ENCODE data around the gene DRAM1.
A peak's percentile ranks its signal among the peaks of the same experiment; 100 is the strongest.
"Not testable (repeated sequence)": the region's sequence is repeated elsewhere in the genome, so short reads cannot be mapped to it uniquely, and the experiment has no call there.

Gene DRAM1, protein sequence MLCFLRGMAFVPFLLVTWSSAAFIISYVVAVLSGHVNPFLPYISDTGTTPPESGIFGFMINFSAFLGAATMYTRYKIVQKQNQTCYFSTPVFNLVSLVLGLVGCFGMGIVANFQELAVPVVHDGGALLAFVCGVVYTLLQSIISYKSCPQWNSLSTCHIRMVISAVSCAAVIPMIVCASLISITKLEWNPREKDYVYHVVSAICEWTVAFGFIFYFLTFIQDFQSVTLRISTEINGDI

DNA sequence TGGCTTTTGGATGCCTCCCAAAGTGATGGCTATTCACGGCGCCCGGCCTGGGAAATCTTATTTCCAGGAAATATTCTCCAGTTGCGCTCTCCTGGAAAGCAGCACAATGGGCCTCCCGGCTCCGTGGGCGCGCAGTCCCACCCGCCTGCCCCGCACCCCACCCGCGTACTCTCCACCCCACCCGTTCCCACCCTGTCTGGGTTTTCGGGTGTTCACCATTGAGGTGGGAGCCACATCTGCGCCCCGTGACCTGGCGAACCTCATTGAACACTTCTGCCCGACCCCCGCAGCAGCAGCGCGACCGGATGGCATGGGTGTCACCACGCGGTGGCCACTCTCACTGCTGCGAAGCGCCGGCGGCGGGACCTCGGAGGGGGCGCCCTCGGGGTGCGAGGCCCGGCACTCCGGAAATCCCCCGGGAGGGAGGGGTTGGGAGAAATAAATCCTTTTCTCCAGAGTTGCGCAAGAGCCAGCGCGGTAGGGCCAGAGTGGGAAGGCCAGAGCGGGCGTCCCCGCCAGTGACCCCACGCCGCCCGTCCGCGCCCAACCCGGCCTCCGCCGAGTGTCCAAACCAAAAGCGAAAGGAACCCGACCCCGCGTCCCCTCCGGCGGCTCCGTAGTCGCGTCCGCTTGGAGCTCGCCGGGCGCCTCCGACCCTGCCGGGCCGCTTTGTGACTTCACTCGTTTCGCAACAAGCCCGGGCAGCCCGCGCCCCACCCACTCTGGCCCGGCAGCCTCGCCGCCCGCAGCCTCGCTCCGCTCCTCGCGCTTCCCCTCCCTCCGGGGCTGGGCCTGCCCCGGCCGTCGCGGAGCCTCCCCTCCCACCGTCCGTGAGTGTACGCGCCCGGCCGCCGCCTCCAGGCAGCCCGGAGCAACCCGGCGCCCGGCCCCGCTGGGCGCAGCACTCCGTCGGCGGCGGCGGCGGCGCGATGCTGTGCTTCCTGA lies at the start of gene DRAM1:
Gene DRAM1, plus strand, starts transcription at position 720 of the 945 bp plus-strand sequence. Its CDS starts 210 bp downstream, at position 930.
- DNase-seq (ENCODE audit: low spot score): peak; percentile 95

DNA sequence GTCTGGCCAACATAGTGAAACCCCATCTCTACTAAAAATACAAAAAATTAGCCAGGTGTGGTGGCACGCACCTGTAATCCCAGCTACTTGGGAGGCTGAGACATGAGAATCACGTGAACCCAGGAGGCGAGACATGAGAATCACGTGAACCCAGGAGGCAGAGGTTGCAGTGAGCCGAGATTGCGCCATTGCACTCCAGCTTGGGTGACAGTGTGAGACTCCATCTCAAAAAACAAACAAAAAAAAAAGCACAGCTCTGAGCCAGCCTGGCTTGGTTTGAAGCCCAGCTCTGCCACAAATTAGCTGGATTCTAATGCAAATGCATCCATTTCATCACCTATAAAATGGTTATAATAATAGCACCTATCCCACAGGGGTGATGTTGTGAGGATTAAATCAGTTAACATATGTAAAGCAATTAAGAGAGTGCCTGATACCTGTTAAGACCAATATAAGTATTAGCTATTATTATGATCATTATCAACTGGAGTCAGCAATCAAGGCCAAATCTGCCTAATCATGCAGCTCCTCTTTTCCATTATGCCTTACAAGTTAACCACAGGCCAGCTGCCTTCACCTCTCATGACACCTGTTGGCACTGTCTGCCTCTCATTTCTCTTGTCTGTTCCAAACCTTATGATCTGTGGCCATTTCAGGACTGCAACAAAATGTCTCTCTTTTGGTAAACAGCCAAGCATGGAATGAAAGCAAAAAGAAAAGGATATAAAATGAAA lies 48.8 kb upstream of the DRAM1 start:
- no peak for DNase-seq (ENCODE audit: low spot score)

DNA sequence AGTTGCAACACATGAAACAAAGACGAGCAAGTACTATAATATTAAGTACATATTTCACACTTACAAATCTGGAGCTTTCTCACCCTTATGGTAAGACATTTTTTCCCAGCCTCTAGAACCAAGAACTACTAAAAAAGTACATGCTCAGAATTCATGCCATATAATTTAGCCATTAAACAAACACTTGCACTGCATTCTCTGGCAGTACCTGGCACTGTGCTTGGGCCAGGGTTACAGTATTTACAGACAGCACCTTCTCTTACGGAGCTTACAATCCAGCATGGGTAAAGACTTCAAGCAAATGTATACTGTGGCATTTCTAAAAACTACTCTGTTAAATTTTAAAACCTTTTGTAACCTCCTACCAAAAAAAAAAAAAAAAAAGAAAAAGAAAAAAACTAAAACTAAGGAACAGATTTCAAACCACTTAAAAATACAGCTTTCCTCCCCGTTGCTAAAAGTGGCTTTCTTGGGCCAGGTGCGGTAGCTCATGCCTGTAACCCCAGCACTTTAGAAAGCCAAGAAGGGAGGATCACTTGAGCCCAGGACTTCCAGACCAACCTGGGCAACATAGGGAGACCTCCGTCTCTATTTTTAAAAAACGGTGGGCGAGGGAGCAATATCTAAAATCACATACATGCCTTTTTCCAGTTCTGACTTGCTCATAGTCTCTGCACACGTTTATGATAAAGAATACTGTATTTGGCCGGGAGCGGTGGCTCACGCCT lies 47.6 kb upstream of the DRAM1 start:
- DNase-seq (ENCODE audit: low spot score): no peak

DNA sequence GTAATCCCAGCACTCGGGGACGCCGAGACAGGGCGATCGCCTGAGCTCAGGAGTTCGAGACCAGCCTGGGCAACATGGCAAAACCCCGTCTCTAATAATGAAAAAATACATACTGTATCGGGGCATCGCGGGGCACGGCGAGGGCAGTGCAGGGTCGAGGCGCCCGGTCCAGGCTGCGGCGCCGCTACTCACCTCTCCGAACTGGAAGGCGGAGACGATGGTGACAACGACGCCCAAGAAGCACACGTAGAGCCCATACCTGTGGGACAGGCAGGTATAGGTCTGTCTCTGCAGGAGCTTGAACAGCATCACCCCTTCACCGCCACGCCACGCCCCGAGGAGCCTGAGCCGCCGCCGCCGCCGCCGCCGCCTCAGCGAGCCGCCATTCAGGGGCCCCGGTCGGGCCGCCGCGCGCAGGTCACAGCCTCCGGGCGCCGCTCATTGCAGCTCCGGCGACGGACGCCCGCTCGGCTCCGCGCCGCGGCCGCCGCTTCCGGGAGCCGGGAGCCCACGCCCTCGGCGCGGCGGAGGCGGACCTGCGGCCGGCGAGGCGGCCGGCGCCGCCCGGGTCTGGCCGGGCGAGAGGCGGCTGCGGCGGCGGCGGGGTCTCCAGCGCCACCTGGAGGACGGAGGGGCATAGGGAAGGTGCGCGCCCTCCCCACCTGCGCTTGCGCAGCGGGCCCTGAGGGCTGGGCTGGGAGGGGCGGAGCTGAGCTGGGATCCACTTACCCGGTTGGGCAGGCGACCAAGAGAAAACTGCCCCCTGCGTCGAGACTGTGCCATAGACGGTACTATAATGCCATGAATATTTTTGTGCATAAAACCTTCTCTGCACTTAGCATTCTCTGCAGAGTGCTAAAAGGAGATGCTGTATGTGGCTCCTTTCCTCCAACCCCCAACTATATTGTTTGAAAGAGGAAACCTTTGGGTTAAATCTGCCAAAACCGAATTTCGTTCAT lies 46.7 kb upstream of the DRAM1 start, which contains the start of gene GNPTAB:
Gene GNPTAB, minus strand, starts transcription at position 593 of the 959 bp plus-strand sequence. Its CDS starts 284 bp downstream, at position 309.
- peak; percentile 99 for DNase-seq (ENCODE audit: low spot score)

DNA sequence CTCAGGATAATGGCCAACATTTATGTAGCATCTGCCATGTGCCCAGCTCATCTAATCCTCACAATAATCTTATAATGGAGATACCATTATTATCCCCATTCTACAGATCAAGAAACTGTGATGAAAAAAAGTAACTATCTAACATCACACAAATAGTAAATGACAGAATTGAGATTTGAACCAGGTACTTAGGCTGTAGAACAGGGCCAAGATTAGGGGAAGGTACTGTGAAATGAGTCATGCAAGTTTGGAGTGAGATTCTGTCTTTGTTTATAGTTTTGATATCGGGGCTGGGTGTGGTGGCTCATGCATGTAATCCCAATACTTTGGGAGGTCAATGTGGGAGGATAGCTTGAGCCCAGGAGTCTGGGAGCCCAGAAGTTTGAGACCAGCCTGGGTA lies 45.4 kb upstream of the DRAM1 start:
- DNase-seq (ENCODE audit: low spot score): no peak

DNA sequence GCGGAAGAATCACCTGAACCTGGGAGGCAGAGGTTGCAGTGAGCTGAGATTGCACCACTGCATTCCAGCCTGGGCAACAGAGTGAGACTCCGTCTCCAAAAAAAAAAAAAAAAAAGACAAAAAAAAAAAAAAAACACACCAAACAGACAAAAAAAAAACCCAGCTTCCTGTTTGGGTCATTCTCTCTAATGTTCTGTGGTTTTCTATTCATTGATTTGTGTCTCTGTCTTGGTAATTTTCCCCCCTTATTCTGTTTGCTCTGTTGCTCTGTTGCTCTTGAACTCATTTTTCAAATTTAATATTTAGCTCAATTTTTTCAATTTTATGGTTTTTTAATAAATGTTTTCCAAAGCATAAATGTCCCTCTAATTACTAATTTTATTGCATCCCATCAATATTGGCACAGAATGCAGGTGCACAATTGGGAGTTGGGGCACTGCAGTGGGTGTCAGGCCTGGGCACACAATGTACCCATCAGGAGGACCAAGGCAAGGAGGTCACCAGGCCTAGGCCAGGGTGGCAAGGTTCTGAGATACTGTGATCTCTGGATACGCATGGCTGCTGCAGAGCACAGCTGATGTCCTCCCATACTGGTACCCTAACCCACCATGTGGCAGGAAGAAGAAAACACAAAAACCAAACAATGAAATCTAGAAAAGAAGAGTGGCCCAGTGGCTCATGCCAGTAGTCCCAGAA lies 38.6 kb upstream of the DRAM1 start:
- DNase-seq (ENCODE audit: low spot score): no peak

DNA sequence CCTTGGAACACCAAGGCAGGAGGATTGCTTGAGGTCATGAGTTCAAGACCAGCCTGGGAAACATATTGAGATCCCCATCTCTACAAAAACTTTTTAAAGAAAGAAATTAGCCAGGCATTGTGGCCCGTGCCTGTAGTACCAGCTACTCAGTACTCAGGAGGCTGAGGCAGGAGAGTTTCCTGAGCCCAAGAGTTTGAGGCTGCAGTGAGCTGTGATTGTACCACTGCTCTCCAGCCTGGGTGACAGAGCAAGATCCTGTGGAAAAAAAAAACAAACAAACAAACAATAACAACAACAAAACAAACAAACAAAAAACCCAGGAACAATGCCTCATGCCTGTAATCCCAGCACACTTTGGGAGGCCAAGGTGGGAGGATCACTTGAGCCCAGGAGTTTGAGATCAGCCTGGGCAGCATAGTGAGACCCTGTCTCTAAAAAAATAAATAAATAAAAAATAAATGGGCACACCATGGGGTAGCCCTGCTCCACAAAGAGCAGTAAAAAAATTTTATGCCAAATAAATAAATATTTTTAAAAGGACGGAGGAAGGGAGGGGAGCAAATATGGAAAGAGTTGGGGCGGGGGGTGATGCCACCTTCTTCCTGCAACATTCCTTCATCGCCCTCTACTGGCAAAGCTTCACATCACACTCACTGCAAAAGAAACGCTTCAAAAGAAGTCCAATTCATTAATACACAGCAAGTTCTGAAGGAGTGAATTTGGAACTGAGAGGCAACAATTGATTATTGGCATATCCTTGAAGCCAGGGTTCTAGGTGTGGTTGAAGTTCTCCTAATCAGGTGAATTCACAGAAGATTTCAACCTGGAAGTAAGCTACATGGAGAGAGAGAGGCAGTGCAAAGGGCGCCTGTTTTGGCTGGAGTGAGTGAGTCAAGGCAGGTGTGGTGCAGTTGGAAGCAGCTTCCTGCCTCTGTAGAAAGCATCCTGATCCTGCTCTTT lies 37.8 kb upstream of the DRAM1 start:
- DNase-seq (ENCODE audit: low spot score): peak; percentile 61

DNA sequence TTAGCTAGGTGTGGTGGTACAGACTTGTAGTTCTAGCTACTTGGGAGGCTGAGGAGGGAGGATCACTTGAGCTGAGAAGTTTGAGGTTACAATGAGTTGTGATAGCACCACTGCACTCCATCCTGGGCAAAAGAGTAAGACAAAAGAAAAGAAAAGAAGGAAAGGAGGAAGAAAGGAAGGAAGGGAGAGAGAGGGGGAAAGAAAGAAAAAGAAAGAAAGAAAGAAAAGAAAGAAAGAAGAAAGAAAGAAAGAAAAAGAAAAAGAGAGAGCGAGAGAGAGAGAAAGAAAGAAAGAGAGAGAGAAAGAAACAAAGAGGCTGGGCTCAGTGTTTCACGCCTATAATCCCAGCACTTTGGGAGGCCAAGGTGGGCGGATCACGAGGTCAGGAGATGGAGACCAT lies 36.3 kb upstream of the DRAM1 start:
- no peak for DNase-seq (ENCODE audit: low spot score)

DNA sequence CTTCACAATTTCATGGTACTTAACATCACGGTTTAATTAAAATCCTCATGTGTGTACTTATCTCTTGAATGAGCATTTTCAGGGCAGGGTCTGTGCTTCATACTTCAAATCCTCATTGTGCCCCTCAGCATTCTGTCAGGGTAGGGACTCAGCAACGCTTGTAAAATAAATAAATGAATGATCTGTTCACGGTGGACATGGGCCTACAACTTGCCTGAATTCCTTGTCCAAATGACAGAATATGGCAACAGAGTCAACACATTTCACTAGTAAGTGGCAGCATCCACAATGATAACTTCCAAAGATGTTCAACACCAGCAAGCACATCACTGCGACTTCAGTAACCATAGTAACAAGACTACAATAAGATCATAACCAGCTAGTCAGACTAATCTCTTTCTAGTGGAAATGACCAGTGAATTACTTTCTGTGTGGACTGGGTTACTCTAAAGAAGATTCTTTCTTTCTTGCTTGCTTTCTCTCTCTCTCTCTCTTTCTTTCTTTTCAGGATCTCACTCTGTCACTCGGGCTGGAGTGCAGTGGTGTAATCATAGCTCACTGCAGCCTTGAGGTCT lies 32.2 kb upstream of the DRAM1 start:
- no peak for DNase-seq (ENCODE audit: low spot score)

DNA sequence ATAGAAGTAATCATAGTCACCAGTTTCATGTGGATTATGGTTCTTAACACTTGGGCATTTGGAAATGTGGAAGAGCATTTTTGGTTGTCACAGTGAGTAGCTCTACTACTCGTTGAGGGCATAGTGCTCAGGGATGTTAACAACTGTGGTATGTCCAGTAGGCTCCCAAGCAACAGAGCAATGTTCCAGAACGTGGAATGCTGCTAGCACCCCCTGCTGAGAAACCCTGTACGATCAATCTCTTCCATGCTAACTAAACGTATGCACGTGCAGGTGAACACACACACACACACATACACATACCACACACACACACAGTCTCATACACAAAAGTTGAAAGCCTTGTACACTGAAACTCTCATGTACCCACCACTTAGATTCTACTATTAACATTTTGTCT lies 30.1 kb upstream of the DRAM1 start:
- DNase-seq (ENCODE audit: low spot score): no peak

DNA sequence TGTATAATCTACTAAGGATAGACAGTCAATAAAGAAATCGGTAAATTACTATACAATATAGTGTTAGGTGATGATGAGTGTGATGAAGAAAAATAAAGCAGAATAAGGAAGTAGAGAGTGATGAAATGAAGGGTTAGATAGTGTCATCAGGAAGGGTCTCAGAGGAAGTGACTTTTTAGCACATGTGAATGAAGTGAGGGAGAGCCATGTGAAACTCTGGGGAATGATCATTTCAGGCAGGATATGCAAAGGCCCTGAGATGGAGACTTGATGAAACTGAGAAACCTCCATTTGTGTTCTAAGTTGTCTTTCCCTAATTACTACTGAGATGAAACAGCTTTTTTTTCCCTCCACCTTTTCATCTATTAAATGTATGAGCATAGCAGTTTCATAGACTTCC lies 27.2 kb upstream of the DRAM1 start:
- no peak for DNase-seq (ENCODE audit: low spot score)

DNA sequence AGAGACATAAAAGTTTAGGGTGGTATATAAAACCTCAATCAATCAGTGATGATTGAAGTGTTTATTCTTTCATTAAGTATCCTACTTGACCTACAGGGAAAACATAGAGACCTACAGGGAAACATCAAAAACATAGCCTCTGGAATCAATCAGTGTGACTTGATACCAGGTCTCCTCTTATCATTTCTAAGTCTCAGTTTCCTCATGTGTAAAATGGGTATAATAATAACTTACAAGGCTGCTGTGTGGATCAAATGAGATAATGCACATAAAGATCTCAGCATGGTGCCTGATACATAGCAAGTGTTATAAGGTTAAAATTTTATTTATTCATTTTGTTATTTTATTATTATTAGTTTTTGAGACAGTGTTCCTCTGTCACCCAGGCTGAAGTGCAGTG lies 24.4 kb upstream of the DRAM1 start:
- no peak for DNase-seq (ENCODE audit: low spot score)

DNA sequence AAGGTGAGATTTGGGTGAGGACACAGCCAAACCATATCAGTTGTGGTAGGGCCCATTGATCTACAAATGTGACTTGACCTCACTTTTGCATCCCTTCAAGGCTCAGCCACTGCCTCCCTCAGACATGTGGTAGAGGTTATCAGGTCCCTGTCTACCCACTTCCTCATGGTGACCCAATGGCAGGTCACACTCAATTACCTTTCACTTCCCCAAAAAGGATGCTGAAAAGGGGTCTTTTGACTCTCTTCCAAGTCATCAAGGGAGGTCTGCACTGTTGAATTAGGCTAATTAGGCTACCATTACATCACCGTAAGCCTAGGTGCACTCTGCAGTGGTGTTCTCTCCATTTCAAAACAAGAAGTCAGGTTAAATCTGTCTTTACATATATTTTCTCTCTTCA lies 22.6 kb upstream of the DRAM1 start:
- no peak for DNase-seq (ENCODE audit: low spot score)

DNA sequence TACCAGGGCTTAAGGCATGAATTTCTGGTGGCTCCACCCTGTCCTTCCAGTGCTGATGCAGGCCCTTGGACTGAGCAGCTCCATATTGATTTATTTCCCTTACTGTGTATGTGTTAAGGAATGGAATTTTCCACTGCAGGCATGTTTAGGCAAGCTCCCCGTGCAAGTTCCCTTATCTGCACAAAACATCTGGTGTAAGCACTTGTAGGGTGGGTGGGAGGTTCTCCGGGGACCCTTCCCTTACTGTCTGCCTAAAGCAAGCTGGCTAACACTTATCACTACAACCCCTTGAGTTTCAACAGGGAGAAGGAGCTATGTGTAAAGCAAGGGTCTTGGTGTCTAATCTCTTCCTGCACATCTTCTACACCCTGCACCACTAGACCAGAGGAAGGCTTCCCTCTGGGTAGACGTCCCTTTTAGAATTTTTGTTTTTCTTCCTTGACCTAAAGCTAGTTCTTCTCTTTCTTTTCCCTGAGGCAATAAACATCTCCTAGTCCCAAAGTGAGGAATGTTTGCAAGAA lies 22.0 kb upstream of the DRAM1 start:
- no peak for DNase-seq (ENCODE audit: low spot score)

DNA sequence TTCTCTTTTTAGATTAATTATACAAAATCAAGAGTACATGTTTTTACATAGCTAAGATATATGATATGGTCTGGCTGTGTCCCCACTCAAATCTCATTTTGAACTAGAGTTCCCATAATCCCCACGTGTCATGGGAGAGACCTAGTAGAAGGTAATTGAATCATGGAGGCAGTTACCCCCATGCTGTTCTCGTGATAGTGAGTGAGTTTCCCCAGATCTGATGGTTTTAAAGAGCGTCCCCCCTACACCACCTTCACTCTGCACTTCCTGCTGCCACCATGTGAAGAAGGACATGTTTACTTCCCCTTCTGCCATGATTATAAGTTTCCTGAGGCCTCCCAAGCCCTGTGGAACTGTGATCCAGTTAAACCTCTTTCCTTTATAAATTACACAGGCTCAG lies 21.4 kb upstream of the DRAM1 start:
- no peak for DNase-seq (ENCODE audit: low spot score)

DNA sequence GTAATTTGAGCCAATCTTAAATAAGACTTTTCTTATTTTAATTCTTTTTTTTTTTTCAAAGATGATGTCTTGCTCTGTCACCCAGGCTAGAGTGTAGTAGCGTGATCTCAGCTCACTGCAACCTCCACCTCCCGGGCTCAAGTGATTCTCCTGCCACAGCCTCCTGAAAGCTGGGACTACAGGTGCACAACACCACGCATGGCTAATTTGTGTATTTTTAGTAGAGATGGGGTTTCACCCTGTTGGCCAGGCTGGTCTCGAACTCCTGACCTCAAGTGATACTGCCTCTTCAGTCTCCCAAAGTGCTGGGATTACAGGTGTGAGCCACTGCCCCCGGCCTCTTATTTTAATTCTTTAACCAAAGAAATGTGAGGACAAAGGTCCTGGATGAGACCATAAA lies 20.8 kb upstream of the DRAM1 start:
- DNase-seq (ENCODE audit: low spot score): not testable (repeated sequence)

DNA sequence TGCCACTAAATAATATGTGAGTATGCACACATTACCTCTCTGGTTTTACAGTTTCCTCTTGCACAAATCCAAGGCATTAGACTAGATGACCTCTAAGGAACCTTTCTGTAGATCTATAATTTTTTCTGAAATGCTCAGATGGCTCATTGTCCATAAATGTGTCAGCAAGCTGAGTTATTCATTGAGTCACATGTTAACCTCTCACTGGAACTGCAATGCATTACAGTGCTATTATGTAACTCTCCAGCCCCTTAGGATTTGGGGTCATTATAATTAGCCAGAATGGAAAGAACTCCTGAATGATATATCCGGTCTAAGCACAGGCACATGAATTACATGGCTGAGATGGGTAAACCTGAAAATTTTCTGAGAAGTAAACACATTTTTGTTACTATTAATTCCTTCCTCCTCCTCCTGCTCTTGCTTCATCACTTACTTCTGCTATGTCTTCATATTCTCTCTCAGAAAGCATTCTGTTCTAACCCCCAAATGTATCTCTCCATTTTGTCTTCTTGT lies 20.3 kb upstream of the DRAM1 start:
- DNase-seq (ENCODE audit: low spot score): peak; percentile 54

DNA sequence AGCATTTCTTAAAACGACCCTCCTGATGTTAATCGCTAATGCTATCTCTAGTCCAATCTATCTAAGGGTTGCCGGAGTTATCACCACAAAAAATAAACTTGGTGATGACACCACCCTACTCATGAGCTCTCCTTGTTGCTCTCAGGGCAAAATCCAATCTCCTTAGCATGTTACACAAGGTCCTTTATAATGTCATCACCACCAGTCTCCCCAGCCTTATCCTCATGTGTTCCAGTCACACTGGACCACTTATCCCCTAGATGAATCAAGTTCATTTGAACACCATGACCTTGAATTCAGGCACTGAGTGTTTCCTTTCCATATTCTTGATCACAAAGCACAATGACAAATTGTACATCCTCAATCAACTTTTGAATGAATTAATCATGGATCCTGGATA lies 19.0 kb upstream of the DRAM1 start:
- no peak for DNase-seq (ENCODE audit: low spot score)

Measured in AG08396 (cell line).